Mucosa of rectum (tissue), 2 donors: ENCODE results near the gene ZCCHC7.

ENCODE experiments used
- H3K27ac ChIP-seq, 2 donors: one replicate each; pipeline ENCODE4 v1.7.0; 2013; ENCODE audit warnings: inconsistent platforms in 2 of 2, low read depth in 2 of 2, low read length in 2 of 2
- H3K27me3 ChIP-seq, 2 donors: one replicate each; pipeline ENCODE4 v1.7.0; 2013; ENCODE audit warnings: low read length in 2 of 2; ENCODE audit not compliant: control insufficient read depth in 2 of 2, insufficient read depth in 2 of 2
- H3K36me3 ChIP-seq, 2 donors: one replicate each; pipeline ENCODE4 v1.7.0; 2013; ENCODE audit warnings: low read length in 2 of 2; ENCODE audit not compliant: control insufficient read depth in 2 of 2, insufficient read depth in 2 of 2
- H3K4me1 ChIP-seq, 2 donors: one replicate each; pipeline ENCODE4 v1.7.0; 2013; ENCODE audit warnings: low read length in 2 of 2, mild to moderate bottlenecking in 1 of 2; ENCODE audit not compliant: control insufficient read depth in 2 of 2, insufficient read depth in 2 of 2
- H3K4me3 ChIP-seq, 2 donors: one replicate each; pipeline ENCODE4 v1.7.0; 2013; ENCODE audit warnings: low read length in 2 of 2
- H3K9ac ChIP-seq, 2 donors: one replicate each; pipeline ENCODE4 v1.7.0; 2013; ENCODE audit warnings: low read length in 2 of 2, low read depth in 1 of 2, mild to moderate bottlenecking in 1 of 2
- H3K9me3 ChIP-seq, 2 donors: one replicate each; pipeline ENCODE4 v1.7.0; 2013; ENCODE audit warnings: low read length in 2 of 2; ENCODE audit not compliant: control insufficient read depth in 2 of 2
- donor health status: healthy.
- donor health status: Normal muscosa, but diverticular disease.

ZCCHC7 gene

DNA sequence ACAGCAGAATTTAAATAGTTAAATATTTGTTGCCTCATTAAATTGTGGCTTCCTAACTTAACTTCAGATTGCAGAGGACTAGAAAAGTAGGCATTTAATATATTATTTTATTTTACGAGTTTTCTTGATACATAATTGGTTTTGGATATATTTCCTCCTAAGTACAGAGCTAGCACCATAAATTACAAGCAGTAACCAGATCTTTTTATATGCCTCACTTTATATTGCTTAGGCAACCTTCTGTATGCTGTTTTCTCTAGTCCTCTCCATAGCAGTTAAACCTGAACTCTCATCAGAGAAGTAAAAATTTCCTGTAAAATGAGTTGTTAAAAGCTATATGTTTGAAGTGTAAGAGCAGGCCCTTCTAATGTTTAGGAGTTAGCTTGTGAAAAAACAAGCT is 144.2 kb downstream of the ZCCHC7 start:
- no peaks in the 10 kb centered on the region for H3K9me3 ChIP-seq
- H3K27me3 ChIP-seq, result no peaks in the 10 kb centered on the region
- H3K9ac ChIP-seq, result no peak overlapping the region
- H3K4me1 ChIP-seq, result no peaks in the 10 kb centered on the region
- no peaks in the 10 kb centered on the region for H3K36me3 ChIP-seq
- no peak overlapping the region for H3K27ac ChIP-seq
- no peak overlapping the region for H3K4me3 ChIP-seq

DNA sequence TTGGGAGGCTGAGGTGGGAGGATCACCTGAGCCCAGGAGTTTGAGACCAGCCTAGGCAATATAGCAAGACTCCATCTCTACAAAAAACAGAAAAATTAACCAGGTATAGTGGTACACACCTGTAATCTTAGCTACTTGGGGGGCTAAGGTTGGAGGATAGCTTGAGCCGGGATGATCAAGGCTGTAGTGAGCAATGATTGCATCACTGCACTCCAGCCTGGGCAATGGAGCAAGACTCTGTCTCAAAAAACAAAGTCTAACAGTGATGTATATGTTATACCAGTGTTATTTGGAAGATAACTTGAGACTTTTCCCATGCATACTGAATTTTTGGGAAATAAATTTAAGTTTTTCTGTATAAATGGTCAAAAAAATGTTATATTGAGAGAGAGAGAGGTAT is 146.3 kb downstream of the ZCCHC7 start:
- H3K27me3 ChIP-seq, result no peaks in the 10 kb centered on the region
- no peaks in the 10 kb centered on the region for H3K4me1 ChIP-seq
- H3K9me3 ChIP-seq, result no peaks in the 10 kb centered on the region
- H3K4me3 ChIP-seq, result no peak overlapping the region
- no peaks in the 10 kb centered on the region for H3K36me3 ChIP-seq
- no peak overlapping the region for H3K27ac ChIP-seq
- no peak overlapping the region for H3K9ac ChIP-seq

DNA sequence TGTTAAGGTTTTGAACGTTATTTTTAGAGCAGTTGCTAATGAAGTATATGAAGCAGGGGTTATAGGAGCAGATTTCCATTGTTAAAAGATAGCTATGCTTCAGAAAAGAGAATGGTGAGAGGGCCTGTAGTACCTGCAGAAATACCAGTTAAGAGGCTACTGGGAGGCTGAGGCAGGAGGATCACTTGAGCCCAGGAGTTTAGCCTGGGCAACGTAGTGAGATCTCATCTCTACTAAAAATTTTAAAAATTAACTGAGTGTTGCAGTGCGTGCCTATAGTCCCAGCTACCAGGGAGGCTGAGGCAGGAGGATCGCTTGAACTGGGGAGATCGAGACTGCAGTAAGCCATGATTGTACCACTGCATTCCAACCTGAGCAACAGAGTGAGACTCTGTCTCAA is 148.8 kb downstream of the ZCCHC7 start:
- Histone ChIP-seq H3K4me1 (no peaks in the 10 kb centered on the region), H3K9me3 (no peaks in the 10 kb centered on the region), H3K4me3 (no peak overlapping the region), H3K36me3 (no peaks in the 10 kb centered on the region), H3K9ac (no peak overlapping the region), H3K27me3 (no peaks in the 10 kb centered on the region), H3K27ac (no peak overlapping the region)

DNA sequence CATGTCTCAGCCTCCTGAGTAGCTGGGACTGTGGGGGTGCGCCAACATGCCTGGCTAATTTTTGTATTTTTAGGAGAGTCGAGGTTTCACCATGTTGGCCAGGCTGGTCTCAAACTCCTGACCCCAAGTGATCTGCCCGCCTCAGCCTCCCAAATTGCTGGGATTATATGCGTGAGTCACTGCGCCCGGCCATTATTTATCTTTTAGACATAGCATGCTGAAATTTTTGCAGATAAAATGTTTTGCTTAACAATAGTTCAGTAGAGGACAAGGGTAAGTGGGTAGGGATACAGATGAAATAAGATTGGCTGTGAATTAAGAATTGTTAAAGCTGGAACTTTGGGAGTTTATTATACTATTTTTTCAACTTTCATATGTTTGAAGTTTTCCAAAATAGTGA is 151.3 kb downstream of the ZCCHC7 start:
- Histone ChIP-seq H3K27ac (no peak overlapping the region), H3K4me1 (no peaks in the 10 kb centered on the region), H3K27me3 (no peaks in the 10 kb centered on the region), H3K9me3 (no peaks in the 10 kb centered on the region), H3K4me3 (no peak overlapping the region), H3K36me3 (no peaks in the 10 kb centered on the region), H3K9ac (no peak overlapping the region)

DNA sequence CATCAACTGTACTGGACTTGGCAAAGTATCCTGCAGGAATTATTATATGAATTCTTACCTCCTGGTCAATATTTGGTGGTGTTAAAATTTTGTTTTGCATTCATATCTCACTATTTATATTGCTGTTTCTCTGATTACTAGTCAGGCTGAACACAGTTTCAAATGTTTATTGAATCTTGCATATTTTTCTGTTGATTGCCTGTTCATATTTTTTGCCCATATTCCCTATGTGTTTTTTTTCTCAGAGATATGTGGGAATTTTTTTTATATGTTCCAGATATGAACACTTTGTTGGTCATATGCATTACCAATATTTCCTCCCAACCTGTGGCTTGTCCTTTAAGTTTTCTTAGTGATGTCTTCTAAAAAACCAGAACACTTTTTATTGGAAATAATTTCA is 153.2 kb downstream of the ZCCHC7 start:
- H3K9ac ChIP-seq, result no peak overlapping the region
- H3K27ac ChIP-seq, result no peak overlapping the region
- no peak overlapping the region for H3K4me3 ChIP-seq
- H3K36me3 ChIP-seq, result no peaks in the 10 kb centered on the region
- no peaks in the 10 kb centered on the region for H3K9me3 ChIP-seq
- no peaks in the 10 kb centered on the region for H3K27me3 ChIP-seq
- H3K4me1 ChIP-seq, result no peaks in the 10 kb centered on the region

DNA sequence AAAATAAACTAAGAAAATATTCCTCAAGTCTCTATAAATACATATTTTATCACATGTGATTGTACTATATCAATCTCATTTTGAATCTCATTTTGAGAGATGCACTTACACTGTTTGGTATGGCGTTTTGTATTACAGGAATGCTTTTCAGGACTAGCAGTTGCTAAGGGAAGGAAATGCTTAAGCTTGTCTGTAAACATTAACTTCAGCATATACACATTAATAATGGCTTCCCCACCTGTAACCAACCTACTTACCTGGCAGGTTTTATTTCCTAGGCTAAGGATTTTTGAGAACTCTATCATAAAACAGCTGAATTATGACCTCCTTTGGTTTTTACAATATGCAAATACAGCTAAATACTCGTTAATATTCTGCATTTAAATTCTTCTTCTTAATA is 161.2 kb downstream of the ZCCHC7 start:
- H3K27me3 ChIP-seq, result no peaks in the 10 kb centered on the region
- no peaks in the 10 kb centered on the region for H3K36me3 ChIP-seq
- H3K27ac ChIP-seq, result no peak overlapping the region
- H3K9ac ChIP-seq, result no peak overlapping the region
- no peaks in the 10 kb centered on the region for H3K4me1 ChIP-seq
- H3K4me3 ChIP-seq, result no peak overlapping the region
- no peaks in the 10 kb centered on the region for H3K9me3 ChIP-seq

DNA sequence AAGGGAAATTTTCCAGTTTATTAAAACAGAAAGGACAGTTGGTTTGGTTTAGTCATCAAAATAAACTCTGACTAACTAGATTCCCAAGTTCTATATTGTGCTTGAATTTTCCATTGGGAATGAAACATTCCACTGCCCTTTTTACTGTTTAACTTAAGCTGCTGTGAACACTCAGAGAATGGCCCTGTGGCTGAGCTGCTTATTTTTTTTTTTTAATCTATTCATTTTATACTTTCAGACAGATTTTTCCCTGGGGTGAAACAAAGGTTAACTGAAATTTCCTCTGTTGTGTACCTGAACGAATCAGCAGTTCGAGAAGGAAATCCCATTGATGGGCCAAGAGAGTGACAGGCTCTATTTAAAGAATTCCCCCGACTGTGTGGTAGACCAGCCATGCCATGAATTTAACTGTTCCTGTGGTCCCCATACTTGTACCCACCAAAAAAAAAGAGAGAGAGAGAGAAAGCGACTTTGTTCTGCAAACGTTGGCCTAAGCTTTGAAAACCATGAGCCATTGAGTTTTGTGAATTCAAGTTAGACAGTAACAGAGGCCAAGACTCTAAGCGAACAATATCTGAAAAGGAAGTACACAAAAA is 163.5 kb downstream of the ZCCHC7 start:
- no peak overlapping the region for H3K27ac ChIP-seq
- no peaks in the 10 kb centered on the region for H3K4me1 ChIP-seq
- H3K4me3 ChIP-seq, result no peak overlapping the region
- H3K36me3 ChIP-seq, result no peaks in the 10 kb centered on the region
- no peak overlapping the region for H3K9ac ChIP-seq
- no peaks in the 10 kb centered on the region for H3K9me3 ChIP-seq
- H3K27me3 ChIP-seq, result no peaks in the 10 kb centered on the region

DNA sequence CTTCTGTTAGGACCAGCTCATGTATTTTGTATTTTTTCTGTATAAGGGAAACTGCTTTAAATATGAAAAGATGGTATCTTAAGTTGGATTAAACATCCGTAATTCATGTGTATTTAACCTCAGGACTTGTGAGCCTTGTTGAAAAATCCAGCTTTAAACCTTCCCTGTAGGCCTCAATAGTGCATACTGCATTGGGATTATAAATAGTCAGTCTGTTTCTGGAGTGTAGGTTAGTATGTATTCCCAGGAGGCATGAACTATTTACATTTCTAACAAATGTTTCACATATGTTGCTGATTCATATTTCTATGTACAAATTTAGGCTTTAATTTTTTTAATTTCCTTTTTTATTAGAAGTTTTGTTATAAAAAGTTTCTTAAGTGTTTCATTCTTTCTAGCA is 164.3 kb downstream of the ZCCHC7 start:
- no peak overlapping the region for H3K9ac ChIP-seq
- H3K9me3 ChIP-seq, result no peaks in the 10 kb centered on the region
- H3K36me3 ChIP-seq, result no peaks in the 10 kb centered on the region

DNA sequence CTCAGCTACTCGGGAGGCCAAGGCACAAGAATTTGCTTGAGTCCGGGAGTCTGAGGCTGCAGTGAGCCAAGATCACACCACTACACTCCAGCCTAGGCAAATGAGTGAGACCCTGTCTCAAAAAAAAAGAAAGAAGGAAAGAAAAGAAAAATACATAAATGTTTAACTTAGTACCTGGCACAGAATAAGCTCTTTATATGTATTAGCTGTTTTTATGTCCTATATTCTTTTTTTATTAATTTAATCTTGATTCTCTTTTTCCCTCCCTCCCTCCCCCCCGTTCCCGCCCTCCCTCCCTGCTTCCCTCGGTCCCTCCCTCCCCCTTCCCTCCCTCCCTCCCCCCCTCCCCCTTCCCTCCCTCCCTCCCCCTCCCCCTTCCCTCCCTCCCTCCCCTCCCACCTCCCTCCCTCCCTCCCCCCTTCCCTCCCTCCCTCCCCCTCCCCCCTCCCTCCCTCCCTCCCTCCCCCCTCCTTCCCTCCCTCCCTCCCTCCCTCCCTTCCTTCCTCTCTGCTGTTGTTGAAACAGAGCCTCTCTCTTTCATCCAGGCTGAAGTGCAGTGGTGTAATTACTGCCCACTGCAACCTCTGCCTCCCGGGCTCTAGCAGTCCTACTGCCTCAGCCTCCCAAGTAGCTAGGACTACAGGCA is 166.3 kb downstream of the ZCCHC7 start:
- Histone ChIP-seq H3K4me1 (no peaks in the 10 kb centered on the region), H3K4me3 (no peak overlapping the region), H3K9me3 (no peaks in the 10 kb centered on the region), H3K9ac (no peak overlapping the region), H3K27me3 (no peaks in the 10 kb centered on the region), H3K36me3 (no peaks in the 10 kb centered on the region), H3K27ac (no peak overlapping the region)

More for the DNA sequence above, 164.3 kb downstream of the ZCCHC7 start:
- Histone ChIP-seq H3K27me3 (no peaks in the 10 kb centered on the region), H3K4me1 (no peaks in the 10 kb centered on the region), H3K27ac (no peak overlapping the region), H3K4me3 (no peak overlapping the region)

DNA sequence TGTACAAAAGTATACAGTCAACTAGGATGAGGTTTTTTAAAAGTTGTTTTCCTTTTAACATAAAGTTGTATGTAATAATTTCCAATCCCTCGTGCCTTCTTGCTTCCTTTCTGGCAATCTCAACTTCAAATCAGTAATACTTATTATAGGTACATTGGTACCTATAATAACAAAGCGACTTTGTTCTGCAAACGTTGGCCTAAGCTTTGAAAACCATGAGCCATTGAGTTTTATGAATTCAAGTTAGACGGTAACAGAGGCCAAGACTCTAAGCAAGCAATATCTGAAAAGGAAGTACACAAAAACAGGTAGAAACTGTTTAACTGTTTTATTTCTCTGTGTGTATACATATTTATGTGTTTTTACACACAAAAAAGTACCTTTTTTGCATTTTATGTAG is 166.9 kb downstream of the ZCCHC7 start:
- no peaks in the 10 kb centered on the region for H3K36me3 ChIP-seq
- H3K9me3 ChIP-seq, result no peaks in the 10 kb centered on the region
- no peak overlapping the region for H3K4me3 ChIP-seq
- no peak overlapping the region for H3K27ac ChIP-seq
- H3K4me1 ChIP-seq, result no peaks in the 10 kb centered on the region
- H3K9ac ChIP-seq, result no peak overlapping the region
- H3K27me3 ChIP-seq, result no peaks in the 10 kb centered on the region
